Esophagus squamous epithelium (tissue), 5 donors: ENCODE results near the gene FAAP20. TPM values are rescaled to one million over a fixed set of nuclear protein-coding genes. Genes with fewer than 3 reads are reported as not detected.
A peak's percentile ranks its signal among the peaks of the same experiment; 100 is the strongest.

Experiments used
- DNase-seq: peaks from one replicate; lab custom pipeline; 2025; lab: John Stamatoyannopoulos, UW
- H3K27ac ChIP-seq, 4 donors: fragments of 200-600 bp; sonication (generic); one replicate each; pipeline ENCODE4 v1.5.1; 2016 to 2019; ENCODE audit warnings: mild to moderate bottlenecking in 1 of 4
- H3K27me3 ChIP-seq, 4 donors: fragments of 200-600 bp; sonication (generic); 1 replicate in 3 of 4; 2 replicates in 1 of 4; pipeline versions ENCODE4 v1.5.1 to v1.6.0; 2017 to 2021; ENCODE audit warnings: antibody characterized with exemption in 1 of 4
- H3K36me3 ChIP-seq, 3 donors: fragments of 200-600 bp; sonication (generic); one replicate each; pipeline ENCODE4 v1.5.1; 2016 to 2019
- H3K4me1 ChIP-seq, 3 donors: fragments of 200-600 bp; sonication (generic); one replicate each; pipeline ENCODE4 v1.5.1; 2017 to 2019
- H3K4me3 ChIP-seq, 4 donors: fragments of 200-600 bp; sonication (generic); 1 replicate in 3 of 4; 2 replicates in 1 of 4; pipeline ENCODE4 v1.5.1; 2016 to 2019; ENCODE audit warnings: mild to moderate bottlenecking in 2 of 4, moderate library complexity in 1 of 4
- H3K9me3 ChIP-seq, 3 donors: fragments of 200-600 bp; sonication (generic); one replicate each; pipeline ENCODE4 v1.5.1; 2016 to 2019
- CTCF ChIP-seq, 6 experiments: fragments of 450-650 bp in 4 of 6; fragments of 200-600 bp in 2 of 6; sonication (generic) in 2 of 6; IDR thresholded peaks; one replicate each; pipeline ENCODE4 v1.5.1; 2016 to 2019; ENCODE audit warnings: antibody characterized with exemption in 6 of 6, mild to moderate bottlenecking in 4 of 6, moderate library complexity in 4 of 6
- POLR2A ChIP-seq, 4 donors: fragments of 450-650 bp; IDR thresholded peaks; one replicate each; pipeline ENCODE4 v1.6.1; 2017; ENCODE audit warnings: antibody characterized with exemption in 4 of 4, mild to moderate bottlenecking in 4 of 4, moderate library complexity in 3 of 4
- WGBS, 2 donors: methylation state at CpG; one replicate each; pipeline ENCODE4 v1.1.5; 2018; 5-methylcytosine and 5-hydroxymethylcytosine counted together
- intact Hi-C: fragments of 100-400 bp; cut with DNase I; formaldehyde crosslinking; loops from one replicate; pipeline ENCODE4 v1.15.0; 2022
- total RNA-seq, 4 donors: library from RNA; depleted of rRNA; stranded (reverse); fragments of >200 nt; gene quantifications; one replicate each; pipeline ENCODE4 v1.1.0, GENCODE V29; 2016
- donor health status: DM: yes; HTN: yes; CAD: no.

The FAAP20 gene
- total RNA-seq, 4 donors from 2014 or later = 8.6 to 22.5 (median 18.1) TPM

- Histone ChIP-seq H3K27me3 (no peaks in the 10 kb centered on the region), H3K4me3 (peak overlapping the region in 2 of 4 donors; percentile 0 to 22), H3K9me3 (no peaks in the 10 kb centered on the region), H3K4me1 (peaks cover 72 to 95% (median 85%) of the 10 kb centered on the region in 3 donors), H3K27ac (peak overlapping the region; percentile 72 to 93 (median 90)), H3K36me3 (no peaks in the 10 kb centered on the region)
- intact Hi-C loops = no loop called here
- WGBS, 2 donors = 47 to 63% methylated on average over 7 of the region's 13 CpGs
- TF ChIP-seq POLR2A (IDR thresholded peaks at IDR 0.05) (no peak), CTCF (IDR thresholded peaks at IDR 0.05) (no peak)
- no peak for DNase-seq
Measured at GRCh38 chr1:2210786-2211185, 16.2 kb upstream of the FAAP20 start.

- no peak for DNase-seq
- 29% methylated on average over 8 of the region's 19 CpGs; no CpG with 5 or more reads in 1 of the 2 donors for WGBS, 2 donors
Measured at GRCh38 chr1:2210084-2210653, 15.6 kb upstream of the FAAP20 start.

GRCh38 chr1:2209400-2210083, 15.0 kb upstream of the FAAP20 start:
- WGBS, 2 donors = 46 to 60% methylated on average over 3 to 12 of the region's 18 CpGs
- H3K27ac ChIP-seq = peak overlapping the region; percentile 72 to 93 (median 90)
- H3K4me1 ChIP-seq = peaks cover 71 to 94% (median 85%) of the 10 kb centered on the region in 3 donors
- no peaks in the 10 kb centered on the region for H3K36me3 ChIP-seq
- no peaks in the 10 kb centered on the region for H3K27me3 ChIP-seq
- TF ChIP-seq POLR2A (IDR thresholded peaks at IDR 0.05) = no peak
- TF ChIP-seq CTCF (IDR thresholded peaks at IDR 0.05) = no peak
- no peak for DNase-seq
- intact Hi-C loops = no loop called here
- no peaks in the 10 kb centered on the region for H3K9me3 ChIP-seq
- no peak overlapping the region for H3K4me3 ChIP-seq

More at GRCh38 chr1:2210084-2210653, 15.6 kb upstream of the FAAP20 start:
- no peaks in the 10 kb centered on the region for H3K27me3 ChIP-seq
- peak overlapping the region; percentile 72 to 93 (median 90) for H3K27ac ChIP-seq
- no peaks in the 10 kb centered on the region for H3K36me3 ChIP-seq
- H3K4me1 ChIP-seq = peaks cover 76 to 97% (median 91%) of the 10 kb centered on the region in 3 donors
- TF ChIP-seq POLR2A (IDR thresholded peaks at IDR 0.05) = no peak
- TF ChIP-seq CTCF (IDR thresholded peaks at IDR 0.05) = no peak
- H3K9me3 ChIP-seq = no peaks in the 10 kb centered on the region
- H3K4me3 ChIP-seq = peak overlapping the region in 2 of 4 donors; percentile 0 to 22
- intact Hi-C loops = no loop called here

- no peaks in the 10 kb centered on the region for H3K36me3 ChIP-seq
- H3K9me3 ChIP-seq = no peaks in the 10 kb centered on the region
- TF ChIP-seq POLR2A (IDR thresholded peaks at IDR 0.05) = no peak
- peak in 1 of 6 experiments; percentile 2 for TF ChIP-seq CTCF (IDR thresholded peaks at IDR 0.05)
- H3K27ac ChIP-seq = peak overlapping the region; percentile 72 to 93 (median 90)
- DNase-seq = no peak
- 49 to 56% methylated on average over 7 to 10 of the region's 24 CpGs for WGBS, 2 donors
- intact Hi-C loops = no loop called here
- no peaks in the 10 kb centered on the region for H3K27me3 ChIP-seq
- peaks cover 68 to 94% (median 84%) of the 10 kb centered on the region in 3 donors for H3K4me1 ChIP-seq
- peak overlapping the region in 1 of 4 donors; percentile 3 for H3K4me3 ChIP-seq
Measured at GRCh38 chr1:2208309-2209239, 14.0 kb upstream of the FAAP20 start.
